ENCODE results near the gene BMP8A.
"Not testable (repeated sequence)": the region's sequence is repeated elsewhere in the genome, so short reads cannot be mapped to it uniquely, and the experiment has no call there.

BMP8A gene

DNA sequence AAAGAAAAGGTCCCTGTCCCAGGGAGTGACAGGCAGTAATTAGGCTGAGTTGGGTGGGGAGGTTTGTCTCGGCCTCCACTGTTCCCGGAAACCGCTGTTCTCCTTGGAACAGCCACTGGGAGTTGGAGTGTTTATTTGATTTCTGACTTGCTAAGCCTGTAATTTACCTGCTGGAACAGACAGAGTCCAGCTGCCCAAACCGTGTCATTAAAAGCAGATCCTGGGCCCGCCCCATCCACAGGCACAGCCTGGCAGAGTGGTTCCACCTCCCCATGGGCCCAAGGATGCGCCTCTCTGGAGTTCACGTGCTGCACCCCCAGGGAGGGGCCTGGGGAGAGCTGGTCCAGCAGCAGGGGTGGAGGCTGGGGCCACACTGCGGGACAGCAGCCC is 35.7 kb downstream of the BMP8A start:
- DNase-seq (ENCODE audit: low read depth) = not testable (repeated sequence)

DNA sequence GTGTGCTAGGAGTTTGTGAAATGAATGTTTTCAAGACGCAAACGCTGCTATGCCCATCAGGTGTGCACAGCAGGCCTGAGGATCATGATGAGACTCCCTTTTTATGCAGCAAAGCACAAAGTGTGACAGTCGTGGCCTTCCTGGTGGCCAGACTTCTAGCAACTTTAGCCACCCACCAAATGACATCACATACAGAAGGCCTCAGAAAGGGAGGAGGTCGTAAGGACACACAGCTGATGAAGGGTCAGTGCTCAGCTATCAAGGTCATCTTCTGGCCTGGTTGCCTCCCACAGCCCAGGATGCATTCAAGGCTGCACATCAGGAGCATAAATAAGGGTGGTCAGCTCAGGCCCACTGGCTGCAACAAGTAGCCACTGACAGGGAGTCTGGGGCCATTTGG is 36.6 kb downstream of the BMP8A start:
- no peak for DNase-seq (ENCODE audit: low read depth)

DNA sequence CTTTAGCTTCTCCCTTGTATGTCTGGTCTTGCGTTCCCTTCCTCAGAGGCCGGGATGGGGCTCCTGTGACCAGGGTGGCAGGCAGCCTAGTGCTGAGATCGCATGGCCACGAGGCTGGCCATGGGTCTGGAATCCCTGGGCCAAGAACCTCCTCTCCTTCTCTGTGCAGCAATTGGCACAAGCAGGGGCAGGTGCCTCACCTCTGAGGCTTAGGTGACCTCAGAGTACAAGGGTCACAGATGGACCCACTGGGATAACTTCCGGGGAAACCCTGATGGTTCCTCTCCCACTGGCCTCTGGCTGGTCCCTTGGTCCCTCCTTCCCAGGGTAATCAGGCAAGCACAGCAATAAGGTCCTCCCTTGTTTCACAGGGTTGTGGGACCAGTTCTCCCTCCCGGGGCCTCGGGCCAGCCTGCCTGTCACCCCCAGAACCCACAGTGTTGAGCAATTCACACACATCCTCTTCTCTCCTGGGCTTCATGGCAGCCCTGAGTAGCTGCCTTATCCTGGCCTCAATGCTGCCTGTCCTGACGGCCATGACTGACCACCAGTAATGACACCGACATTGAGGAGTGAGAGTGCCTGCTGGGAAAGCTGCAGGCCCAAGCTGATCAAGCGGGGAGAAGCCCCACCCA is 38.6 kb downstream of the BMP8A start:
- DNase-seq (ENCODE audit: low read depth) = no peak

DNA sequence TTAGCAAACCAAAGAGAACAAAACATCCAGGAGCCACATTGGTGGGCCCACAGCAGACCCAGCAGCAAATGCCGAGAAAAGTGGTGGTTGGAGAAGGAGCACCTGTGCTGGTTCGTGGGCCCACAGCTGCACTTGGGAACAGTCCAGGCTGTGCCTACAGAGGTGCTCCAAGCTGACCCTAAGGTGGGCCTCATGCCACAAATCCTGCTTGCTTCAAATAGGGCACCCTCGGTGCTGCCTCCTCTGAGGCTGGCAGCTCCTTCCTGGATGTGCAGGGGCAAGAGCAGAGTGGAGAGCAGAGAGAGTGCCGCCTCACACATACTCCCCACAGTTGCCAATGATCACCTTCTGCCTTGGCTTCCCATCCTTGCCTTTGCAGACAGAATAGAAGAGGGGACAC is 40.1 kb downstream of the BMP8A start:
- DNase-seq (ENCODE audit: low read depth) = no peak

DNA sequence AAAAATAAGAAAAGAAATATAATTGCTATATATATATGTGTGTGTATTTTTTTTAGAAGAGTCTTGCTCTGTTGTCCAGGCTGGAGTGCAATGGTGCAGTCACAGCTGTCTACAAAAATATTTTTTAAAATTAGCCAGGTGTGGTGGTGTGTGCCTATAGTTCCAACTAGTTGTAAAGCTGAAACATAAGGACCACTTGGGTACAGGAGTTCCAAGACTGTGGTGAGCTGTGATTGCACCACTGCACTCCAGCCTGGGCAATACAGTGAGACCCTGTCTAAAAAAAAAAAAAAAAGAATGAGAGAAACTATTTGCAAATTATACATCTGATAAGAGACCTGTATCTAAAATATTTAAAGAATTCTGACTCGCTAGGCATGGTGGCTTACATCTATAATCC is 42.0 kb downstream of the BMP8A start:
- no peak for DNase-seq (ENCODE audit: low read depth)

DNA sequence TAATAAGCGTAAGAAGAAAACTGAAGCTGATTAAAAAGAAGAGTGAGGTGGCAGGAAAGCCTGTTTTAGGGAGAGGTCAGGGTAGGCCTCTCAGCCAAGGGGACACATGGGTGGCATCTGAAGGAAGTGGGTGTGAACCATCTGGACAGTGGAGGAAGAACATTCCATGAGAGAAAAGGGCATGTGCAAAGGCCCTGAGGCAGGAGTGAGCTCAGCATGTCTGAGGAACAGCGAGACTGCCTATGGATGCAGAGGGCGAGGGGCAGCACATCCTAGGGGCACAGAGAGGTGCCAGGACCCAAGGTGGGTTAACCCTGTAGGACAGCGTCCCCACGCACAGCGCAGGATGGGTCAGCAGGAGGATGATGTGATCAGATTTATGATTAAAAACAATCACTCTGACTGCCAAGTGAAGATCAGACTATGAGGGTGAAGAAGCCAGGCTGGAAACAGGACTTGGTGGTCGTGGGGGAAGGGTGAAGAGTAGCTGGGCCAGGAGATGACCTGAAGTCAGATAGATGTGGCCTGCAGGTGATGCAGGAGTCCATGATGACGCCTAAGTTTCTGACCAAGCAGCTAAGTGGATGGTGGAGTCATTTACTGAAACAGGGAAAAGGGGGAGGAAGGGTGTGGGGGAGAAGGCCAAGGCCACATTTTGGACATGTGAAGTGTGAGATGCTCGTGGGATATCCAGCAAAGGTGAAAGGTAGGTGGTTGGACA is 47.3 kb downstream of the BMP8A start:
- no peak for DNase-seq (ENCODE audit: low read depth)

DNA sequence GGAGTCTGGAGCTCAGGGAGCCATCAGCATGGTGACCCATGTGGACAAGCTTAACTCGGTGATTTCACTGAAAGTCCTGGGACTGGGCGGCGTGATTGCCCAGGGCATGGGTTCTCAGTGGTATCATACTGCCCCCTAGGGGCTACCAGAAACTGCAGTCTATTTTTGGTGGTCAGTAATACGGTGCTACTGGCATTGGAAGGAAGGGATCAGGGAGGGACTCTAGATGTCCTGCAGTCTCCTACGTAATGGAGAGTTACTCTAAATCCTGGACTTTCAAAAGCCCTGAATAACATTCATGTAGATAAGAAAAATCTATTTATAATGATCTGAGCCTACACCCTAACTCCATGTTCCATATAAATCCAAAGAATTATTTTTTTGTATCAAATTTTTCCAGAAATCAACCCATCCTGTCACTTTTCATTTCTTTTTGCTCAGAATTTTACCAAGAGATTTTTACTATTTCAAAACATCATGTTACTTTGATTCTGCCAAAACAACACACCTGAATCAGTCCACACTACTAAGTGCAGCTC is 47.9 kb downstream of the BMP8A start:
- no peak for DNase-seq (ENCODE audit: low read depth)

DNA sequence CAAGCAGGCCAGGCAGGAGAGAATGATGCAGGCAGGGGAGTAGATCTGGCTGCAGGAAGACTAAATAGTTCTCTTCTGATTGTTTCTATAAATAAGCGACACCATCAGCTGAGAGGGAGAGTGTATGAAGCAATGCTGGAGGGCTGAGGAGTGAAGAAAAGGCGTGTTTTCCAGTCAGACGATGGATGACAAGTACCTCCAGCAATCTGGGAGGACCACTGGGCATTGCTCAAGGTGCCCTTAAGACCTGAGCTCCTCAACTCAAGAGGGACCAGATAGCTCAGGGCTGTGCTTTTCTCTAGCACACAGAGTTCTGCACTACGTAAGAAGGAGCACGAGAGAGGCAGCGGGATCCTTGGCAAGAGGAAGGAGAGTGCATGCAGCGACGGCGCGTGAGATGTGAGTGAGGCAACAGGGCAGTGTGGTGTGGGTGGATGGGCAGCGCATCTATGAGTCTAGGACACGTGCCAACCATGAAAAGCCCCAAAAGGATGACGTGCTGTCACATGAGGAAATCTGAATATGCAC is 49.1 kb downstream of the BMP8A start:
- DNase-seq (ENCODE audit: low read depth) = no peak

DNA sequence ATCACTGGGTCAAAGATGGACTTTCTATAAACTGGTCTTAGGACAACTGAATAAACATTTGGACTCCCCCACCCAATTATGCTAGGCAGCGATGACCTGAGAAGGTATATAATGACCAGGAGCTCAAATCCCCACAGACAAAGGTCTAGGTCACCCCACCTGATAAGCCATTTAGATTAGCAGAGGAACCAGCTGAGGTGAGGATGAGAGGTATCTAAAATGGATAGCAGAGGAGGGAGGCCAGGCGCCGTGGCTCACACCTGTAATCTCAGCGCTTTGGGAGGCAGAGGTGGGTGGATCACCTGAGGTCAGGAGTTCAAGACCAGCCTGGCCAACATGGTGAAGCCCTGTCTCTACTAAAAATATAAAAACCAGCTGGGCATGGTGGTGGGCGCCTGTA is 51.5 kb downstream of the BMP8A start:
- DNase-seq (ENCODE audit: low read depth) = no peak

DNA sequence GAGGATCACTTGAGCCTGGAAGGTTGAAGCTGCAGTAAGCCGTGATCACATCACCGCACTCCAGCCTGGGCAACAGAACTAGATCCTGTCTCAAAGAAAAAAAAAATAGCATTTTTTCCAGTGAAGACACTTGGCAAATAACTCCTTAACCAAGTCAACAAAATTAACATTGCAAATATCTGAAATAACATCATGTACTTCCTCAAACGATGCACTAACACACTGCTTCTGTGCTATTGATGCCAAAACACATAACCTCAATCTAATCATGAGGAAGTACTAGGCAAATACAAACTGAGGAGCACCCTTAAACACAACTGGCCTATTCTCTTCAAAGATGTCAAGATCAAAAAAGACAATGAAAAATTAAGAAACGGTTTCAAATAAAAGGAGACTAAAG is 52.9 kb downstream of the BMP8A start:
- DNase-seq (ENCODE audit: low read depth) = no peak

DNA sequence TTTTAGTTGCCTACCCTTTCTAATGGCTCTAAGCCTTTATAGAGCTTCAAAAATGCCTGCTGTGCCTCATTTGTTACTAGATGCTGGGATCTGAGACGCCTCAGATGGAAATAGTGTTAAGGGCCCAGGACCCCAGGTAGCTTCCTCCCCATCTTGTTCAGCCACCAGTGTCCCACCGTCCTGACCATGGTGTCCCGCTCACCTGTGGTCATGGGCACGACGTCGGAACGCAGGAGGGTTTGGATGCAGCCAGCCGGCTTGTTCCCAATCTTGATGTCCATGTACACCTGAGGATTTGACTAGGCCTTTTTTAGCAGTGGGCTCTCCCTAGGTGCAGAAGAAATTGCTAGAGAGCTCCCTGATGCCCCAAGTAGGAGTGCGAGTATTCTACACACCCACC is 54.1 kb downstream of the BMP8A start:
- DNase-seq (ENCODE audit: low read depth) = no peak

DNA sequence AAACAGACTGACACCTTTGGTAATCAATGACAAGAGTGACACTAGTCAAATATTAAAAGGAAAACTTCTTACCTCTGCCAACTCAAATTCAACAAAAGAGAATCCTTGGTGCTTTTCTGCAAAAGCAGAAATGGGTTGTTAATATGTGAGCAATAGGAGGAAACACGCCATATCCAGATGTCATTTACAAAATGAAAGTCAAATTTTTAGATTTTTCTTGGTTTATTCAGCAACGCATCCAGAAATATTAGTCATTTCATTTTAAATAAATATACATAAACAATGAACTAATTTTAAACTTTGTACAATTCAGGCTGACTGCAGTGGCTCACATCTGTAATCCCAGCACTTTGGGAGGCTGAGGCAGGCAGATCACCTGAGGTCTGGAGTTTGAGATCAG is 62.8 kb downstream of the BMP8A start:
- DNase-seq (ENCODE audit: low read depth) = no peak

DNA sequence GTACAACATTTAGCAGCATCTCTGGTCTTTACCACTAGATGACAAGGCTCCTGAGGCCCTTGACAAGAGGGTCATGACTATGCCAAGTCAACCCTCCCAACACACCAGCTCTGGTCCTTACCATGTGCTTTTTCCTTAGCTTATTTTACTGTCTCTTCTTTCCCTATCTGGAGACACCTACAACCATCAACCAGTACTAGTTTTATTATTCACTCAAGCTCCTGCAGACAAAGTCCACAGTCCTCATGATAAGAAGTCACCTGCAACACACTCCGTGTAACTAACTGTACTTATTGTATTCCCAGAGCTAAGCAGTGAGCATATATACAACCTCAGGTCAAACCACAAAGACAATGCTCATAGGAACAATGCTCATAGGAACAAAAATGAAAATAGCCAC is 69.8 kb downstream of the BMP8A start:
- DNase-seq (ENCODE audit: low read depth) = no peak

DNA sequence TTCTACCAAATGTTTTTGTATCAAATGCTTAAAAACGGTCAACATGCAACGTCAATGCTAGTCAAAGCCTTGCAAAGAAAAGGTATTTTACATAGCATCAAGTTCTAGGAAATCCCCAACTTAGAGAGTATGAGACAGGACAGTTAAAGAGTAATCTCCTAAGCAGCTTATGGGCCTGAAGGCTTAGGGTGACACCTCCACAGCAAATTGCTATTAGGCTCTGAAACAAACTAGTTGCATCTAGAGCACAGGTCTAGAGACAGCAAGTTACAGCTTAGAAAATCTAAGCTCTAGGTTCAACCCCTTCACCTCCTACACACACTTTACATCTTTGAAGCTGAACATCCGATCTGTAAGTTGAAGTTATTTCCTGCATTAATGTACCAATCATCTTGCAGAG is 71.5 kb downstream of the BMP8A start:
- DNase-seq (ENCODE audit: low read depth) = no peak

DNA sequence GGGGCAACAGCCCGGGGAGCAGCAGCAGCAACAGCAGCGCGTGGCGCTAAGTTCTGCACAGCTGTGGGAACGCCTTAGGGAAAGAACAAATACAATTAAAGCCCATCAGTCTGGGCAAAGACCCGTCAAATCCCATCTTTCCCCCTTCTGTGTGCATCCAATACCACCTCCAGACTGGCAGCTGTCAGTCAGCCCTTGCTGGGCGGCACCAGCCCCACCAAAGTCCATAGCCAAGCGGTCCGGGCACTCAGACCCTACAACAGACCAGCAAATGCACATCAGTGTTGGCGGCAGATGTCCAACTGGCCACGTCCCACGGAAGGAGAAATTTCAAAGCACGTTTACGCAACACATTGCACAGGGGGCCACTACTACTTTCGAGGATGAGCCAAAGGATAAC is 72.2 kb downstream of the BMP8A start:
- DNase-seq (ENCODE audit: low read depth) = no peak

DNA sequence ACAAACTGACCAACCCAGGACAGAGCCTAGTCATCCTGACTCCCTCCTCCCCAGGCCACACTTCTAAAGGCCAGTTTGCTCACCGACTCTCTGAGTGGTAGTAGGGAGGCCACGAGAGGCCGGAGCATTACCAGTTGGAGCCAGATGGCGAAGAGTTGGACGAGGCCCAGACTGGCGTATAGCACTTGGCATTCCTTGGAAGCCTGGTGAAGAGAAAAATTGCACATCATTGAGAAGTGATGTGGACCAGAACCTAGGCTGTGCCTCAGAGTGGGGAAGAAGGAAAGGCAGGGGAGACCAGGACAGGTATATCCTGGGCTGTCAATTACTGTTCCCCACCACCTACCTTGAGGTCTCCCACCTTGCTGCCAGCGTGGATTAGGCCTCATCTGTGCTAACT is 72.9 kb downstream of the BMP8A start:
- DNase-seq (ENCODE audit: low read depth) = no peak

DNA sequence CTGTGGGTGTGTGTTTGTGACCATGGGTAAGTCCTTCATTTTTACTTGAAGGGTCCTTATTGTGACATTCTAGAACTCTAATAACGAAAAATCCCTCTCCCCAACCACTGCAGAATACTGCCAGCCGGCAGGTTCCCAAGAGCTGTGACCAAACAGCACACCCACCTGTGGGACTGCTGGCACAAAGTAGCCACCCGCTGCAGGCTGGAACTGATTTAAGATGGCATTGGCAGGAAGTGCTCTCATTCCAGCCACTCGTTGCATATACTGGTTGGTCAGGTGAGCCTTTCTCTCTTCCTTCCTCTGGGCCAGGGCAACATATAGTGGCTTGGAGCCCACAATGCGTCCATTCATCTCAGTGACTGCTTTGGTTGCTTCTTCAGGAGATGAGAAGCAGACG is 73.5 kb downstream of the BMP8A start:
- DNase-seq (ENCODE audit: low read depth) = no peak

DNA sequence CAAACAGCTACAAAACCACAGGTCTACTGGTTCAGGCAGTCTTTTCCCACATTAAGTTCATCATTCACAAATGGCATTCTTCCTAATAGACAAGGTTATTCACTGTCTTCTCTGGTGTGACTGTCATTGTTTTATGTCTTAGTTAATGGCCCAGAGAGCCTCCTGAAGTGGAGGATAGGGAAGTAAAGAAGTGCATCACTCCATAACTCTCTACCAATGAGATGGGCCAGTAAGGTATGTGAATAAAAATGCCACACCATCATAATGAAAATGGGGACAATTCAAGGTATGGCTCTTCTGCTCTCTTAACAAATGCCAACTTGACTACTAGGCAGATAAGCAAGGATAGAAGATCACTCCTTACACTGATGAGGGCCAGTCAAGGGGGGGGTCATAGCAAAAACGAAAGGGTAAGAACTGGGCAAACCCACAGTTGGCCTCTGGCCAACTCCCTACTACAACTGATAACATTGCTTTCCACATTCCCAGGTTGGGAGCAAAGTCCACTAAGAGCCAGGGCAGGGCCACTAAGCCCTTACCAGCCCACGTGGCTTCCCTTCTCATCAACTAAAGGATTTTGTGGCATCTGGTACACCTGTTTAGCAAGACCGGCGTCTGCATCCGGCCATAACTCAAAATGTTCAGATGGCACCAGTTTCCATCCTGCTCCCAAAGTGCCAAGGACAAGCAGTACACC is 75.2 kb downstream of the BMP8A start:
- DNase-seq (ENCODE audit: low read depth) = no peak

DNA sequence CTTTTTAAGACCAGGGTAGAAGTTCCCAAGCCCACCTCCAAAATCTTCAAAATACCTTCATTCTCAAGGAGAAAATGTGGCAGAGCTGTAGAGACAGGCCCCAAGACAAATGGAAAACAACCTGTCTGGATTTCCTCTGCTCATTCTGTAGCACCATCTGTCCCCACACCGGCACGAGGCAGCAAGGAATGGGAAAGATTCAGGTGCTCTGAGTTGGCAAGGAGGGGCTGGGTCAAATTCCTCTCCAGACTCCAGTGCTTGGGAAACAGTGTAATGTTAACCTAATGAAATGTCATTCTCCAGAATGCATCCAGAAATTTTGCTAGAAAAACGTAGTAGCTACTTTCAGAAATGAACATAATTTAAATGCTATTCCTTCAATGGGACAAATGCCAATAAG is 75.9 kb downstream of the BMP8A start:
- DNase-seq (ENCODE audit: low read depth) = no peak

DNA sequence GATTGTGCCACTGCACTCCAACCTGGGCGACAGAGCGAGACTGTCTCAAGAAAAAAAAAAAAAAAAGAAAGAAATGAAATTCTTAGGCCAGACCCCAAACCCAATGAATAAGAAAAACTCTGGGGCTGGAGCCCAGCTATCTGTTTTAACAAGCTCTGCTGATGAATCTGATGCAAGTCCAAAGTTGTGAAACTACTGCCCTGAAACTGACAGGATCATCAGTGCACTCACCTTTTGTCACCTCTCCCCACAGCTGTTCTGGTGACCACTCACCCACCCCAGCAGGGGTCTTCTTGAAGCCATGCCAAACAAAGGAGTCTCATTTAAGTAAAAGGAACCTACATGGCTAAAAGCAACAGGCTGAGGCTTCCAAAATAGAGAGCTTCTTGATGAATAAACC is 76.8 kb downstream of the BMP8A start:
- DNase-seq (ENCODE audit: low read depth) = no peak

DNA sequence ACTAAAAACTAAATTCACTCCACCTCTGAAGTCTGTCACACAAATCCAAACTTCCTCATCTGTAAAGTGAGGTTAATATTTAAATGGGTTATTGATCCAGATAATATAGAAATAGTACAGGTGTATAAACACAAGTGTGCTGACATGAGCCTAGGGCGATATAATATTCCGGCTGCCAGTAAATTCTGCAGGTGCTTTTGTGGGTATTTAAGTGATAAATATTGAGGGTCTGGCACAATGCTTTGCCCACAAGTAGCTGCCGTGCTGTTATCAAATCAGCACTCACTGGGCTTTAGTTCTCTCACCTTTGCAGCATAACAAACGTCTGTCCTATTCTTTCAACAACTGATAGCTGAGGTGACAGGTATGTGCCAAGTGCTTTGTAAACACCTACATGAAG is 77.6 kb downstream of the BMP8A start:
- no peak for DNase-seq (ENCODE audit: low read depth)

DNA sequence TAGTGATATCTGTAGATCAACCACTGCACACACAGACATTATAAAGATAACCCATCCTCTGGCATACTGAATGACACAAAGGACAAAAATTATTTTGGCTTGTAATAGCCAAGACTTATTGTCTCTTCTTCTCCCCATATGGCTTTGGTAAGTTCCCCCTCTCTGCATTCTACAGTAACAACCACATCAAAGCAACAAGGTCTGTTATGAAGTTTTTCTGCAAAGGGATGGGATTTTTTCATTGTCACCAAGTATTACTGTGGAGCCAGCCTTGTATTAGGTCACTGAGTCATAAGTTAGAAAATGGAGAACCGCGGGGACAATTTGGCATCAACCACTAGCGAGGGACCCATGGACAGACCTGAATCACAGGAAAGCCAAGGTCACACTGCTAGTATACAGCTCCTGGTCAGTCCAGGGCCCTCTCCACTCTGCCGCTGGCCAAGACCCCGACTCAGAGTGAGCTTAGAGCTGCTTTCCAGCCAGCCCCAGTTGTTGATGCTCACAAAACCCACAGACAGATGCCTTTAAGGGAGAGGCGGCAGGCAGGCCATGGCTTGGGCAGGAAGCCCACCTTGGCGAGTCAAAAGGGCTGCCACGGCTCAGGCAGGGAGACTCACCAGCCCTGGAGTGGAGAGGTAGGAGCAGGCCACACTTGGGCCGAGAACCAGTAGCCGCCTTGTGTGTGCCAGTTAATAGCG is 79.2 kb downstream of the BMP8A start:
- DNase-seq (ENCODE audit: low read depth) = no peak

DNA sequence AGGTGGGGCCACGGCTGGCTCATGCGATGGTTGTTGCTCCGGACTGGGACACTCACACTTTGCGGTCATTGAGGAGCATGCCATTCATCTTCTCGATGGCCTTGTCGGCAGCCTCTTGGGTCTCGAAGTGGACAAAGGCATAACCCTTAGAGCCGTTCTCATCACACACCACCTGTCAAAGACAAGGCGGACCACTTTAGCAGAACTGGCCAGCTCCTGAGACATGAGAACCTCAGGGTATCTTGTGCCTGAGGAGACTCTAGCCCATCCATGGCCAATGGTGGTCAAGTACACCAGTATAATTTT is 79.7 kb downstream of the BMP8A start:
- no peak for DNase-seq (ENCODE audit: low read depth)

Data from GM04503 (cell line).